GM19468 (cell line): ENCODE data around the gene PDE10A.

ENCODE experiments used
- ATAC-seq: cut with Tn5 transposase; IDR thresholded peaks from one replicate; pipeline ENCODE4 v1.9.1; 2021; ENCODE audit warnings: mild to moderate bottlenecking, moderate library complexity, moderate number of reproducible peaks; ENCODE audit not compliant: unreplicated experiment; ENCODE audit errors: extremely low read depth

The PDE10A gene

DNA sequence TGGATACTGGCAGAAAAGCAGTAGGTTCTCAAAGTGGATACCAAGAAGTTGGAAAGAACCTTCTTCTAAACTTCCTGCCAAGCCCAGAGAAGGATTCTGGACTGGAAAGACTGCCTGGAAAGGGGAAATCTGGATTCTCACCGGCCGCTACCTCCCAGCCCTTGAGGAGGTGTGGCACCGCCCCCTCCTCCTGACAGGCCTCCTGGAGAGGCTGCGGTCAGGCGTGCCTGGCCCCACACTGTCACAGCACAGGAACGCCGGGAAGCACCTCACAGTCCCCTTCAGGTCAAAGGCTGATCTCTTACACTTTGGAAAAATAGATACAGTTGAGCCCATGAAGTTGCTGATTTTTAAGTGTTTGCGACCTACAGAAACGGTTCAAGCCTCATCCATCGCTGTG is 16.3 kb upstream of the PDE10A start:
- no peak for ATAC-seq

DNA sequence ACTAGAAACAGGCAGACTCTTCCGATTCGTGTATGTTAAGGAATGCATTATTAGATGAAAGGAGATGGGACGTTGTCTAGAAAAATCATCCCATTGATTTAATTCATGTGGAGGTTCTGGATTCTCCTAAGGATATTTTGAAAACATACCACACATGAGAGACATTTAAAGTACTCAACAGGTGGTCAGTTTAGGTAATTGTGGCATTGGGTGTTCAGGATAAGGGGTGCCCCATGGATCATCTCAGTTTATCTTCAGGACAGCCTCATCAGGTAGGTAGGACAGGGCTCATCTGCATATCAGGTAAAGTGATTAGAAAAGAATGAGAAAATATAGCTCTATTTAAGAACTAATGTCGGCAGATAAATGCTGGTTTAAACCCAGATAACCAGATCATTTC is 15.9 kb upstream of the PDE10A start:
- ATAC-seq = no peak

DNA sequence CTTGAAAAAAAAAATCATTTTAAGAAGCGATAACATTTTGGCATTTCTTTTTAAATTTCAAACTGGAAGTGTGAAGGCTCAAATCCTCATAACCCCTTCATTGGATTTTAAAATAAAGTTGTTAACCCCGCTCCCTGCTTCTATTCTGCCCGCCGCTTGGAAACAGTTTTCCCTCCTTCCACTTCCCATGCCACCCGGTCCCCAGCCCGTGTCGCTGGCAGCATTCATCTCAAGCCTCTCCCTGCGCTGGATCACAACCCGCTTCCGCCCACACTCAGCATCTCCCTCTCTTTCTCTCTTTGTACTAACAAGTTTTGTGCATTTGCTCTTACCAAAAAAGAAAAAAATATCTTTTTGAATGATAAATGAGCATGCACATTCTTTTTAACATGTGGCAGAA is 15.4 kb upstream of the PDE10A start:
- no peak for ATAC-seq

GRCh38 chr6:165677091-165677490 is 14.1 kb upstream of the PDE10A start:
- ATAC-seq = no peak

DNA sequence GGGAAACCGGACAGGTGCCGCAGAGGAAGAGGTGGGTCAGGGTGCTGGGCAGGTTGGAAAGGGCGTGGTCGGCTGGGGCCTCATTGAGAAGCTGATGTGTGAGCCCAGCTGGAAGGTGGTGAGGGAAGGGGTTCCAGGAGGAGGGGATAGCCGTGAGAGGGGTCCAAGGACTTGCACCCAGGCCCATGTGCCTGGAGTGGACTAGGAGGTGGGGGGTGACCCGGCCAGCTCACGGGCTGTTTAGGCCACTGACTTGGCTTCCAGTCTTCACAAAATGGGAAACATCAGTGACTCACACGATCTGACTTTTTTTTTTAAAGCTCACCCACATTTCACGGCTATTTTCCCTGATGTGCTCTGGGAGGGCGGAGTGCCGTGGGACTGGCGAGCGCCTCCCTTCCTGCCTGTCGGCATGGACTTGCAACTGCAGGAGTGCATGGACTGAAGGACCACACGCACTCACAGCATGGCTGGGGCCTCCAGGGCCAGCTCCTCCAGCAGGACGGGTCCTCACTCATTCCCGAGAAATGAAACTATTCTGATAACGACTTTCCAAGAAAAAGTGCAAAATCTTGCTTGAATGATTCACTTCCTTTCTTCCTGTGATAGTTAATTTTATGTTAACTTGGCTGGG is 13.5 kb upstream of the PDE10A start:
- no peak for ATAC-seq

GRCh38 chr6:165675120-165675519 is 12.1 kb upstream of the PDE10A start:
- ATAC-seq = no peak

- ATAC-seq = no peak
Measured at GRCh38 chr6:165674155-165675029, 11.4 kb upstream of the PDE10A start.

GRCh38 chr6:165671222-165671768 is 8.3 kb upstream of the PDE10A start:
- no peak for ATAC-seq

GRCh38 chr6:165668951-165669350 is 5.9 kb upstream of the PDE10A start:
- no peak for ATAC-seq

DNA sequence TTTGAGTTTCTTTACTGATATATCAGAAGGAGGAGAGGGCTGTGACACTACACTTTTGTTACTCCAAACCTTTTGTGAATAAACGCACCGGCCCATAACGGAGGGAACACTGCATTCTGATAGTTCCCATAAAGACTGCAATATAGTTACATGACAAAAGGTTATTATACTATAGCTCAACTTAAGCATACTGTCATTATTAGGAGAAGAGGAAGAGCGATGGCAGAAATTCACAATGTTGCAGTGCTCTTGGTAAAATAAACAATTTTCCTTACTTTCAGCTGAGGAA is 2.3 kb upstream of the PDE10A start:
- ATAC-seq = no peak

- no peak for ATAC-seq
Measured at GRCh38 chr6:165664559-165665383, 1.7 kb upstream of the PDE10A start.

DNA sequence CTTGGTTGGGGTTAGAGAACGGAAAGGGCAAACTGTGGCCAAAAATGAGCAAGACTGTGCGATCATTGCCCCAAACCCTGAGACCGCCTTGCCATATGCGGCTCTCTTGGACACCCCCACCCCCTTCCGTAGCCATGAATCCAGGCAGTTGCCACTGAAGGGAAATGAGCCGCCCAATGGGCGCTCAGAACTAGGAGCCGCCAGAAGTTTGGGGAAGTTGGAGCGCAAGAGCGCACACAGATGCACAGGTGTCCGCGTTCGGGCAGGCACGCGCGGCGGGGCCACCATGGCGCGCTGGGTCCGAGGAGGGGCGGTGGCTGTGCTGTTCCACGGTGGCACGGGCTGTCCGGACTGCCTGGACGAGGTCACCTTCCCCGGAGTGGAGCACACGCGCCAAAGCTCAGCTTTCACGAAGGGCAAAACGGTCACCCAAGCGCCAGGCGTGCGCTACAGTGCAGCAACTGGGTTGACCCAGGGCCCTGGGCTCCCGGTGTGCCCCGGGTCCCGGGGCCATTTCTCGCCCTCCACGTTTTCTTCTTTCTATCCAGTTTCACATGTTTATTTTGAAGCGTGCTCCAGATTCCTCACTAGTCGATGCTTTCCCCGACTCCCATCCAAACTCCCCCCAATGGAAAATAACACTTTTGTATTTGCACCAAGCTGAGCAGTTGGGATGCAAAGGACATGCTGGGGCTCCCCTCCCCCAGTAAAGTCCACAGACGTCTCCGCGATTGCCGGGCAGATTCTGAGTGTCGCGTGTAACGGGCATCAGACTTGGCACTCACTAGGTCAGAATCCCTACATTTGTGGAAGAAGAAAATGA is 906 bp upstream of the PDE10A start:
- ATAC-seq = no peak

GRCh38 chr6:165663377-165663735 is 315 bp upstream of the PDE10A start:
- ATAC-seq = no peak

DNA sequence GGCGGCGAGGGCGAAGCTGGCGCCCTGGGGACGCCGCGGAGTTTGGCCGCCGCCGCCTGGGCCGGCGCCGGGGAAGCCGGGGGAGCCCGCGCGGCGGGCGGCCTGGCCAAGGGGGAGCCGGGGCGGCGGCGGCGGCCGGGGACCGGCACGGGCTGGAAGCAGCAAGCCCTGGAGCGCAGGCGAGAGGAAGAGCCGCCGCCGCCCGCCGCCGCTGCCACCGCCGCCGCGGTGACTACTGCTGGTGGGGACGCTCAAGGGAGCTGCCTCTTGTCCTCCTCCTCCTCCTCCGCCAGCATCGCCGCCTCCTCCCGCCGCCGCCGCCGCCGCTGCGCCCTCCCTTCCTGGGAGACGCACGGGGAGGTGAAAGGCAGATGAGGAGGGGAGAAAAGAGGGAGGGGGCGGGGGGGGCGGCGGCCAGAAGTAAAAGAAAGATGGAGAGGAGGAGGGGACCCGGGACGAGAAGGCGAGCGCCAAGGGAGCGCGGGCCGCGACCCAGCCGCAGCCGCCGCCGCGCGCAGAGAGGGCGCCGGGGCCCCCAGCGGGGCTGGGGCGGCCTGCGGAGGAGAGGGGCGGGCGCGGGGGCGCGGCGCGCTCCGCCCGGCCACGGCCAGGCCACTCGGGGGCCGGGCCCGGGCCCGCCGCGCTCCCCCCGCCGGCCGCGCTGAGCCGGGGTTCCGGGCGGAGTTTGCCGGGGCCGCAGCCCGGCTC is 846 bp downstream of the PDE10A start:
- ATAC-seq = no peak

- no peak for ATAC-seq
Measured at GRCh38 chr6:165661664-165662025, 1.4 kb downstream of the PDE10A start.

GRCh38 chr6:165660857-165661663 is 2.0 kb downstream of the PDE10A start:
- ATAC-seq = no peak

DNA sequence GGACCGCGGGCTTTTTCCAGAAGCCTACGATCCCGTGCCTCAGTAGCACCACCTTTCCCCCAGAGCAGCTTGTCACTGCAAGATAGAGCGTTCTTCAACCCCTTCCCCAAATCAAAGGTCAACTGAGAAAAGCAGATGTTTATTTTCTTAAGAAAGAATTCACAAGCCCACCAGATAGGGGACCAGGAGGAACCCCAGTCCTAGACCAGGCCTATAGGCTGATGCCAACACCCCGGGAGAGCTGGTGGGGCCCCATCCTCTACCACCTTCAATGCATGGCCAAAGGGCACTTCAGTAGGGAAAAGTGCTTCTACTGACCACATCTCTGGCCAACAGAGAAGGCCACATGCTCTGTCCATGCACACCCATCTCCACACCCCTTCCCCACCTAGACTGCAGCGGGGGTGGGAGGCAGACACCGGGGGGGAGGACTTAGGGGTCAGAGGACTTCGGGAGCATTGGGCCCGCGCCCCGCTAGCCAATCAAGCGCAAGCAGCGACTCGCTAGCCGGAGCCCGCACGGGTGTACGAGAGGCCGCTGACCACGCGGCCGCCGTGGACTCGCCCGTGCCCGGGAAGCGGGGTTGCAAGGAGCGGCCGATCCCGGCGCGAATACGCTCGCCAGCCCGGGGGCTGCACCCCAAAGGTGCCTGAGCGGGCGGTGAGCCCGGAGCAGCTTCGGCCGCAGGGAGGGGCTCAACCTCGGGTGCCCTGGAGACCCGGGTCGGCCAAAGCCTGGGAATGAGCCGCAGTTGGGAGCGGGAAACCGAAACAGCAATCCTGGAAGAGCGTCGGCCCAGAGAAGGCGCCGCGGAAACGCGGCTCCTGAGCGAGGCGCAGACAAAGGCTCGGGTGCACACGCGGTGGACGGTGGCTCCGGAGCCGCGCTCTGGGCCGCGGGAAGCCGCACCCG is 2.8 kb downstream of the PDE10A start:
- no peak for ATAC-seq
